ENCODE measurements around the gene CFAP119.

DNA sequence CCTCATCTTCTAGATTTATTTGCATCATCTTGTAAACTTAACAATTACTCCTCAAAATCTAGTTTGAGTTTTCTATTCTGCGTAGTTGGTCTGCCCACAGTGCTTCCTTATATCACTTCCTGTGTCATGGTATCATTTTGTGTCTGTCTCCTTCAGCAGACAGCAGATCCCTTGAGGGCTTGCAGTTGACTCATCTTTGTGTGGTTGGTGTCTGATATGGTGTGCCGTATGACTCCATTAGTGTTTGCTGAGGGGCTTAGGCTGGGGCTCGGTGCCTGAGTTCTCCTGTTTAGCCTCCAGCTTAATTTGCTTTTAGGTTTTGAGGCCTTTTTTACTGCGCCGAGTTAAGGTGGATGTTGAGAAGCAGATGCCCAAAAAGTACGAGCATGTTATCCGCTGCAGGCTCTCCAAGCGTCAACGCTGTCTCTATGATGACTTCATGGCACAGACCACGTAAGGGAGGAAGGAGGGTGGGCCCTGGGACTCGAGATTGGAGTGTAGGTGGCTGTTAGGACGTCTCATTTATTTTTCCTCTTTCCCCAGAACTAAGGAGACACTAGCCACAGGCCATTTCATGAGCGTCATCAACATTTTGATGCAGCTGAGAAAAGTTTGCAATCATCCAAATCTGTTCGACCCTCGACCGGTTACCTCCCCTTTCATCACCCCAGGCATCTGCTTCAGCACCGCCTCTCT lies 46.0 kb downstream of the CFAP119 start:
- TF ChIP-seq POLR2A (IDR thresholded peaks at IDR 0.05; ENCODE audit: extremely low read depth, insufficient read length): no peak
- TF ChIP-seq CTCF (IDR thresholded peaks at IDR 0.05; ENCODE audit: low read depth, low read length): no peak
- peak; percentile 11; the same call in 1 of the 2 replicates for TF ChIP-seq MAX (IDR thresholded peaks at IDR 0.05; ENCODE audit: low read depth, low read length)
- no peak for TF ChIP-seq MYC (IDR thresholded peaks at IDR 0.05; ENCODE audit: low read depth, low read length)

Measured in NB4 (cell line).